ENCODE data around the gene LCN6.

The LCN6 gene

DNA sequence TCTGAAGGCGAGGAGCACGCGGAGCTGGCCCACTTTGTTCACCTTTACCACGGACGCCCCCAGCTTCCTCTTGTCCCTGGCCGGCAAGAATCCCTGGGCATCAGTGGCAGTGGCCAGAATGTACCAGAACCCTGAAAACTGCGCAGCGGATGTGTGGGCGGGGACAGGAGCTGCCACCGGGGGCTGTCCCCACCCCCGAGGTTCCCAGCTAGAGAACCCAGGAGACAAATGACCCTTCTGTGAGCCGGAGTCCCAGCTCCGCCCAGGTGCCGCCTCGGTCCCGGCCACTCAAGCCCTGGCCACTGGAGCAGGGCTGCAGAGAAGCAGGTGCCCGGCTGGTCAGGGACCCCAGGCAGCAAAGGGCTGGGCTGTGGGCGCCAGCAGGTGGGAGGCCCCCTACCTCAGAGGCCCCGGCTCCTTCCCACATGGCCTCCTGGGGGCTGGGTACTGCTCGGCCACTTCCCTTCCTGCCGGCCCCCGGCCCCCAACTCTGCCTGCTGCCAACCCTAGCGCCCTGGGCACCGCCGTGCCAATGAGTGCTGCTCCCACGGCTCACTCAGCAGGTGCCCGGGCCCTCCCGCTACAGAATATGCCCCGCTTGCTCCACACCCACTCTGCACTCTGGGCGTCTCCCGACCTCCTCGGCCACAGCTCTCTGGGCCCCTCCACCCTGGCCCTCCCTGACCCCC is 6.3 kb downstream of the LCN6 start:
- no peak for DNase-seq

GRCh38 chr9:136740971-136741882 is 7.1 kb downstream of the LCN6 start:
- DNase-seq, result no peak

- no peak for DNase-seq
Measured at GRCh38 chr9:136740491-136740890, 7.8 kb downstream of the LCN6 start.

DNA sequence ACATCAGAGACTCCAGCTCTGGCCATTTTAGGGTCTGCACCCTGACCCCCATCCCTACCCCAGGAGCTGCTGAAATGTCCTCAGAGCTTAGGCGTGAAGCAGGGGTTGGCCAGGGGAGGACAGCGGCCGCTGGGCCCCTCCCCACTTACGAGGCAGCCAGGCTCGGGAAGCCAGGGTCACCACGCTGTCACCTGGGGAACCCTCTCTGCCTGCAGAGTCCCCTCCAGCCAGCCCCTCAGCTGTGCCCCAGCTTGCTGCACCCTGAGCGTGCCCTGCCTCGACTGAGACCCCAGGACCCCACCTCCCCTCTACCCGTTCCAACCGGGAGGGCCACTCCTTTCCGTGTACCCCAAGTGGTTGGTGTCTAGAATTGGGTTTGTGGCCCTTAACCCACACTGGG is 8.3 kb downstream of the LCN6 start:
- DNase-seq, result no peak

GRCh38 chr9:136739509-136739908 is 8.8 kb downstream of the LCN6 start:
- no peak for DNase-seq

- DNase-seq, result no peak
Measured at GRCh38 chr9:136738960-136739359, 9.4 kb downstream of the LCN6 start.

DNA sequence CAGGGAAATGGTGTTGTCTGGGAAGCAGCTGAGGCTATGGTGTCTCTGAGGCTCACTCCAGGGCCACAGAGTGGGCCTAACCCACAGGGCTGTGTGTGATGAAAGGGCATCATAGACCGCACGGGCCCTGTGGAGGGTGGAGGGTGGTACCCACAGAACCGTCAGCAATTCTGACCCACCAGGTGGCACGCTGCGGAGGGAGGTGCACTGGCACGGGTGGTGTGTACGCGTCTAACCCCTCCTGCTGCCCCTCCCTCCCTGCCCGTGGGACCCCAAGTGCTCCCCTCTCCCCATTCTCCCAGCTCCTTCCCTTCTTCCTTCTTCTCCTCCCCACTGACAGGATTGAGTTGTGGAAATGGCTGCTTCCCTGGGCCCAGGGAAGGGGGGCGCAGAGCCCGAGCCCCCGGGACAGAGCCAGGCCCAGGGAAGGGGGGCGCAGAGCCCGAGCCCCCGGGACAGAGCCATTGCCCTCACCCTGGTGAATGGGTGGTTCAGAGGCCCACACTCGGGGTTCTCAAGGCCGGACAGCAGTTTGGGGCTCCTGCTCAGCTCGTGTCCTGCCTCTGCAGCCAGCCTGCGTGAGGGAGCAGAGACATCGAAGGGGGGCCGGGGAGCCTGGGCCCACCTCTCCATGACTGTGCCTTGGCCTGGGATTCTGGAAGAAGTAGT is 12.4 kb downstream of the LCN6 start:
- DNase-seq, result no peak

DNA sequence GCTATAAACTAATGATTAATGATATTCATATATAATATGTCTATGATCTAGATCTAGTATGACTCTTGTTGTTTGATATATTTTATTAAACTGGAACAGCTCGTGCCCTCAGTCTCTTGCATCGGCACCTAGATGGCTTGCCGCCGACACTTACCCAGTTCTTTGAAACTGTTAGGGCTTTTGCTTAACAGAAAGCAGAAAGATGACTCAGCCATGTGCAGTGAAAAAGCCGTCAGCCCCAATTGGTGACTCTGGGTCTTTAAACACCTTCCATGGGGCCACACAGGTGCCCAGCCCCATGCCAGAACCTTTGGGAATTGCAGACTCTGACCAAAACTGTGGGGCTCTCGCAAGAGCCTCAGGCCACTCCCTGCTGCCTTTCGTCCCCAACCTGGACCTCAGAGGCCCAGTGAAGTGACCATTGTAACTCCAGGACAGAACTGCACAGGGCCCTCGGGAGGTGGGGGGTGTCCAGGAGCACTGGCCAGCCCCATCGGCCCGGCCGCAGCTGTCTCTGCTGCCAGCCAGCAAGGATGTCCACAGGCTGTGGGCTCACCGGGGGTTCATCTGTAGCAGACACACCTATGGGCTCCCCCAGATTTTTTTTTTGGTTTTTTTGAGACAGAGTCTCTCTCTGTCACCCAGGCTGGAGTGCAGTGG is 13.4 kb downstream of the LCN6 start:
- no peak for DNase-seq

GRCh38 chr9:136733611-136734010 is 14.7 kb downstream of the LCN6 start:
- no peak for DNase-seq

DNA sequence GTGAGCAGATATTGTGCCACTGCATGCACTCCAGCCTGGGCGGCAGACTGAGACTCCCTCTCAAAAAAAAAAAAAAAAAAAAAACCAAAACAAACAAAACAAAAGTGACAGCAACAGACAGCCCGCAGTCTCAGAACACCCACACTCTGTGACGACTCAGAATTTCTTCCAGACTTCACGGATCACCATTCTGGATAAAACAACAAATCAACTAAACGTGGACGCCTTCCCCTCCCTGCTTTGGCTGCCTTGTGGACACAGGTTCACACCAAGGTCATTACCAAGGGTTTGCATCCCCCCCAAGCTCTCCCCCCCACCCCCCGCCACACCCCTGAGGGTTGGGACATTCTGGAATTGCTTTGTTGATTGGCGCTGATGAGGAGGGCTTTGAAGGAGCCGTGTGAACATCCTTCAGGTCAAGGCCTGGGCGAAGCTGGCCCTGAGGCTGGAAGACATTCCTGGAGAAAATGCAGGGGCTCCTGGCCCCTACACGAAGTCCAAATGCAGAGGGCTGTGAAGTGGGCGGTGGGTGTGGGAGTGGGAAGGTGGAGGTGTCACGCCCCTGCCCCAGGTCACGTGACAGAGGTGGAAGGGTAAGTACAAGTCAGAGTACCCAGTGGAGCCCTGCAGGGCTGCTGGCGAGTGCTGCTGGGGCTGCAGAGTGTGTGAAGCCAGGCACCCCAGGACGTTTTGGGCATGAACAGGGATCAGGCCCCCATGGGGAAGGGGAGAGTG is 15.7 kb downstream of the LCN6 start:
- no peak for DNase-seq

GRCh38 chr9:136729926-136730325 is 18.4 kb downstream of the LCN6 start:
- no peak for DNase-seq

GRCh38 chr9:136729144-136729543 is 19.2 kb downstream of the LCN6 start:
- no peak for DNase-seq

DNA sequence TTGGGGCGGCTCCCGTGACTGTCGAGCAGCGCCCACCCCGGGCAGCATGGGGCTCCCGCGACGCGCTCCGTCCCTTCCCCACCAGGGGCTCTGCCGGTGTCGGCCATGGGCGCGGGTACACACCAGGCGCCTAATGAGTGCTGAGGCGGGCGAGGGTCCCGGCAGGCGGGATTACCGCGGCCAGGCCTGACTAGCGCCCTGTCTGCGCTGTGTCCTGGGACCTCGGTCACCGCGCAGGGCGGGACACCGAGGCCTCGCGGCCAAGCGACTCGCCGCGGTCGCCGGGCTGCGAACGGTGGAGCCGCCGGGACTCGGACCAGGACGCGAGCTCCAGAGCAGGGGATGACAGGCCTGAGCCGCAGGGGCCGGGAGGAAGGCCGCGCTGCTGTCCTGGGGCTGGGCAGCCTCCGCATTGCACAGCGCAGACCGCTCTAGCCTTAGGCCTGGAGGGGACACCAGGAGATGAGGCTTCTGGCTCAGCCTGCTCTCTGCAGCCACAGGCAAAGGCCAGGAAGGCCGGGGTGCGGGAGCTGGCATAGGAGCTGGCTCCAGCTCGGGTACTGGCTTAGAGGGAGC is 19.7 kb downstream of the LCN6 start:
- no peak for DNase-seq

DNA sequence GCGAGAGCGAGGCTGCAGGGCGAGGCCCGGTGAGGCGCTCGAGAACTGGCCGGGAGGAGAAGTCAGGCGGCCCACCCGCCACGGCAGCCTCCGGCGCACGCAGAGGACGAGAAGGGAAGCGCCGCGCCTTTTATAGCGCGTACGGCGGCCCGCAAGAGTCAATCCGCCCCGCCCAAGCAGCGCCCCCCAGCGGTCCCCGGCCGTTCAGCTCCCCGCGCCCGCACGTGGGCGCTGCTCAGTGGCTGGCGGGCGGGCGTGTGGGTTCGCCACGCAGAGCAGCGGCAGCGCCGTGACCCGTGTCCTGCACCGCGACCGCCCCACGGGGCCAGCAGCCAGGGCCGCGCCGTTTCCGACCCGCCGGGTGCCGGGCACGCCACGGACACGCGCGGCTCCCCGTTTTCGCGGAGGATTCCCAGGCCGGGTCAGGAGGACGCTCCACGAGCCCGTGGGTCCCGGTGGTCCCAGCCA is 20.2 kb downstream of the LCN6 start:
- DNase-seq, result peak; percentile 45

DNA sequence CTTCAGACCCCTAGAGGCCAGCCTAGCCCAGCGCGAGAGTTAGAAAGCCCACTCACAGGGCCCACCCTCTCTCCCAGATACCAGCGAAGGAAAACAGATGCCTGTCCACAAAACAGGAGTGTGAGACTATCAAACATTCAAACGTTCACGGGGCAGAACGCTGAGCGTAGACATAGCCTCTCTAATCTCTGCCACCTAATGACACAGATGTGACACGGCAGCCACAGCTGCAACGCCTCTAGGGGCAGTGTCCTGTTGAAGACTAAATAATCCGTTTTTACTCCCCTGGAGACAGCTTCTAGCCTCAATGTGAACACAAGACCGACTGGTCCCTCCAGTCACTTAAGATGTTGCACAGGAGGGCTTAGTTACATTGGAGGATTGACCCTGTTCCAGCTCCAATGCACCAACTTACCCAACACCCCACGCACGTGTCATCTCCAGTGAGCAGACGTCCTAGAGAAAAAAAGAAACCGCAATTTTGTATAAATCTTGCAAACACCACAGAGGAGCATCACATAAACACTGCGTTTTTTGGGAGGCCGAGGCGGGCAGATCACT is 21.6 kb downstream of the LCN6 start:
- DNase-seq, result no peak

- no peak for DNase-seq
Measured at GRCh38 chr9:136726118-136726517, 22.2 kb downstream of the LCN6 start.

- DNase-seq, result no peak
Measured at GRCh38 chr9:136725612-136726011, 22.7 kb downstream of the LCN6 start.

DNA sequence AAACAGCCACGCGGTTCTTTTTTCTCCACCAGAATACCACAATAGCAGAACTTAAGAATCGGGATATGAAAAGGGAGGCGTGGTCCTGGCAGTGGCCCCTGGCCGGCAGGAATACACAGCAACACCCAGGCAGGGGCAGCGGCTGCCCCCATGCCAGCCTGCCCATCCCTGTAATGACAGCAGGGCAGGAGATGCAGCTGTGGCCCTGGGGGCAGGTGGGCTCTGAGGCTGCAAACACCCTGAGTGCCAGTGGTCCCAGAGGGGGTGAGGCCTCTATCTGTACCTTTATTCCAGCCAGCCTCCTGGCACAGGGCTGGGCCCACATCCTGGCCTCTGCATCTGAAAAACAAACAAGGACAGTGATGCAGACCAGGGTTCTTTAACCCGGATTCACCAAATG is 23.6 kb downstream of the LCN6 start:
- no peak for DNase-seq

- DNase-seq, result no peak
Measured at GRCh38 chr9:136723989-136724388, 24.3 kb downstream of the LCN6 start.

- no peak for DNase-seq
Measured at GRCh38 chr9:136723362-136723976, 24.9 kb downstream of the LCN6 start.

DNA sequence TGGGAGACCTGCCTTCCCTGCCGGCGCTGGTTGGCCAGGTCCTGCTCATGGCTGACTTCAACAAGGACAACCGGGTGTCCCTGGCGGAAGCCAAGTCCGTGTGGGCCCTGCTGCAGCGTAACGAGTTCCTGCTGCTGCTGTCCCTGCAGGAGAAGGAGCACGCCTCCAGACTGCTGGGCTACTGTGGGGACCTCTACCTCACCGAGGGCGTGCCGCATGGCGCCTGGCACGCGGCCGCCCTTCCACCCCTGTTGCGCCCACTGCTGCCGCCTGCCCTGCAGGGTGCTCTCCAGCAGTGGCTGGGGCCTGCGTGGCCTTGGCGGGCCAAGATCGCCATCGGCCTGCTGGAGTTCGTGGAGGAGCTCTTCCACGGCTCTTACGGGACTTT is 25.4 kb downstream of the LCN6 start:
- no peak for DNase-seq

Measured in SHP77 treated with DMSO at 0.1 percent for 48 hours (cell line).